Stimulated activated CD4-positive, alpha-beta T cell treated with anti-CD3 and anti-CD28 coated beads, Interleukin-15, amount 100 ng/mL, for 48 hours (primary cell): ENCODE measurements around the gene TRPM1.

Experiments
- DNase-seq, 2 donors: peaks; one replicate each; pipeline ENCODE4 v3.0.0-alpha.2; 2020; ENCODE audit warnings: low read depth in 2 of 2

The TRPM1 gene

GRCh38 chr15:31020542-31020941 lies 81.0 kb downstream of the TRPM1 start:
- DNase-seq, result no peak

GRCh38 chr15:31019986-31020385 lies 81.5 kb downstream of the TRPM1 start:
- DNase-seq, result no peak

- no peak for DNase-seq
Observed at GRCh38 chr15:31017311-31017710, 84.2 kb downstream of the TRPM1 start.

- DNase-seq, result no peak
Observed at GRCh38 chr15:31016446-31016915, 85.0 kb downstream of the TRPM1 start.

GRCh38 chr15:31014608-31014925 lies 87.0 kb downstream of the TRPM1 start:
- DNase-seq, result no peak

- DNase-seq, result no peak
Observed at GRCh38 chr15:31013863-31014607, 87.5 kb downstream of the TRPM1 start.

- no peak for DNase-seq
Observed at GRCh38 chr15:31012455-31012854, 89.1 kb downstream of the TRPM1 start.

- DNase-seq, result no peak
Observed at GRCh38 chr15:31010036-31010435, 91.5 kb downstream of the TRPM1 start.

GRCh38 chr15:31005660-31006059 lies 95.9 kb downstream of the TRPM1 start:
- DNase-seq, result no peak

GRCh38 chr15:31004220-31004733 lies 97.2 kb downstream of the TRPM1 start:
- no peak for DNase-seq

- no peak for DNase-seq
Observed at GRCh38 chr15:31001702-31002101, 99.8 kb downstream of the TRPM1 start.

- no peak for DNase-seq
Observed at GRCh38 chr15:30999729-31000128, 101.8 kb downstream of the TRPM1 start.

- DNase-seq, result no peak
Observed at GRCh38 chr15:30997270-30997669, 104.3 kb downstream of the TRPM1 start.

GRCh38 chr15:30992249-30992864 lies 109.2 kb downstream of the TRPM1 start:
- no peak for DNase-seq

- DNase-seq, result peak; percentile 33 to 66
Observed at GRCh38 chr15:30991255-30992235, 110.0 kb downstream of the TRPM1 start, which contains the start of gene MTMR10. MTMR10 (minus strand) TSS chr15:30991628; CDS start chr15:30991506, 122 bp downstream.

GRCh38 chr15:30990446-30991254 lies 110.9 kb downstream of the TRPM1 start:
- DNase-seq, result no peak

- DNase-seq, result no peak
Observed at GRCh38 chr15:30990036-30990435, 111.5 kb downstream of the TRPM1 start.

- no peak for DNase-seq
Observed at GRCh38 chr15:30985081-30985531, 116.4 kb downstream of the TRPM1 start.

GRCh38 chr15:30984542-30984941 lies 117.0 kb downstream of the TRPM1 start:
- no peak for DNase-seq

GRCh38 chr15:30984118-30984517 lies 117.4 kb downstream of the TRPM1 start:
- DNase-seq, result no peak

- DNase-seq, result no peak
Observed at GRCh38 chr15:30979457-30979856, 122.1 kb downstream of the TRPM1 start.
